CD4-positive, alpha-beta memory T cell (primary cell): ENCODE results near the gene CHMP4B. TPM values are rescaled to one million over a fixed set of nuclear protein-coding genes. Genes with fewer than 3 reads are reported as not detected.

Experiments used
- CTCF ChIA-PET: fragments of 350-600 bp; sonication (Branson Sonifier 250); formaldehyde crosslinking; loops from one replicate; lab custom pipeline; 2021; ENCODE audit warnings: inconsistent platforms; ENCODE audit not compliant: partially characterized antibody; lab: Charles Lee
- POLR2A ChIA-PET: fragments of 350-600 bp; sonication (Branson Sonifier 250); formaldehyde crosslinking; loops from one replicate; lab custom pipeline; 2021; ENCODE audit not compliant: partially characterized antibody; lab: Charles Lee
- DNase-seq, 5 donors: peaks; one replicate each; pipeline versions ENCODE4 v3.0.0 to v3.0.0-alpha.2; 2020 to 2022; ENCODE audit warnings: mixed read lengths in 1 of 5
- H3K27ac ChIP-seq: one replicate; pipeline ENCODE4 v1.7.0; 2013; ENCODE audit warnings: low read depth, low read length
- H3K27me3 ChIP-seq: 2 replicates; pipeline ENCODE4 v1.7.0; 2013; ENCODE audit warnings: mild to moderate bottlenecking, low read length, moderate library complexity; ENCODE audit not compliant: insufficient read depth
- H3K36me3 ChIP-seq: 2 replicates; pipeline ENCODE4 v1.7.0; 2013; ENCODE audit warnings: mild to moderate bottlenecking, low read length, moderate library complexity; ENCODE audit not compliant: insufficient read depth
- H3K4me1 ChIP-seq: 2 replicates; pipeline ENCODE4 v1.7.0; 2013; ENCODE audit warnings: mild to moderate bottlenecking, low read length, moderate library complexity; ENCODE audit not compliant: insufficient read depth
- H3K4me3 ChIP-seq, 2 donors: one replicate each; pipeline ENCODE4 v1.7.0; 2013; ENCODE audit warnings: low read length in 2 of 2, mild to moderate bottlenecking in 1 of 2
- H3K9me3 ChIP-seq, 2 donors: one replicate each; pipeline ENCODE4 v1.7.0; 2013; ENCODE audit warnings: low read length in 2 of 2, control low read depth in 1 of 2; ENCODE audit not compliant: control insufficient read depth in 1 of 2
- H3K27ac Mint-ChIP-seq, 7 donors: one replicate each; pipeline ENCODE4 v1.8.0; 2020 to 2021; ENCODE audit warnings: mixed read lengths in 7 of 7, mild to moderate bottlenecking in 6 of 7, inconsistent platforms in 3 of 7, moderate library complexity in 3 of 7
- H3K27me3 Mint-ChIP-seq, 2 donors: one replicate each; pipeline ENCODE4 v1.8.0; 2020 to 2021; ENCODE audit warnings: mixed read lengths in 2 of 2
- H3K36me3 Mint-ChIP-seq, 2 donors: one replicate each; pipeline ENCODE4 v1.8.0; 2020 to 2021; ENCODE audit warnings: mixed read lengths in 2 of 2, inconsistent platforms in 1 of 2, mild to moderate bottlenecking in 1 of 2
- H3K4me1 Mint-ChIP-seq, 4 donors: one replicate each; pipeline ENCODE4 v1.8.0; 2020 to 2021; ENCODE audit warnings: mixed read lengths in 4 of 4, mild to moderate bottlenecking in 1 of 4
- H3K4me3 Mint-ChIP-seq, 8 donors: one replicate each; pipeline ENCODE4 v1.8.0; 2020 to 2021; ENCODE audit warnings: mixed read lengths in 8 of 8, mild to moderate bottlenecking in 7 of 8, moderate library complexity in 6 of 8, inconsistent platforms in 3 of 8
- H3K9me3 Mint-ChIP-seq, 8 donors: one replicate each; pipeline ENCODE4 v1.8.0; 2020 to 2021; ENCODE audit warnings: mixed read lengths in 8 of 8, mild to moderate bottlenecking in 5 of 8, inconsistent platforms in 3 of 8, moderate library complexity in 1 of 8
- intact Hi-C: fragments of 100-400 bp; cut with micrococcal nuclease; formaldehyde crosslinking; loops from one replicate; pipeline ENCODE4 v1.15.1; 2023
- polyA plus RNA-seq, 2 donors: library from polyadenylated mRNA; unstranded; fragments of 300-500 nt; fragmentation: Illumina TruSeq; gene quantifications; one replicate each; pipeline ENCODE4 v1.2.3, GENCODE V29; 2021
- total RNA-seq, 2 experiments: library from RNA; stranded (reverse); gene quantifications; one replicate each; pipeline ENCODE4 v1.2.3, GENCODE V29; 2021

The CHMP4B gene
- total and polyA plus RNA-seq, 4 experiments from 2014 or later = 1.2 to 54.0 (median 29.1) TPM

DNA sequence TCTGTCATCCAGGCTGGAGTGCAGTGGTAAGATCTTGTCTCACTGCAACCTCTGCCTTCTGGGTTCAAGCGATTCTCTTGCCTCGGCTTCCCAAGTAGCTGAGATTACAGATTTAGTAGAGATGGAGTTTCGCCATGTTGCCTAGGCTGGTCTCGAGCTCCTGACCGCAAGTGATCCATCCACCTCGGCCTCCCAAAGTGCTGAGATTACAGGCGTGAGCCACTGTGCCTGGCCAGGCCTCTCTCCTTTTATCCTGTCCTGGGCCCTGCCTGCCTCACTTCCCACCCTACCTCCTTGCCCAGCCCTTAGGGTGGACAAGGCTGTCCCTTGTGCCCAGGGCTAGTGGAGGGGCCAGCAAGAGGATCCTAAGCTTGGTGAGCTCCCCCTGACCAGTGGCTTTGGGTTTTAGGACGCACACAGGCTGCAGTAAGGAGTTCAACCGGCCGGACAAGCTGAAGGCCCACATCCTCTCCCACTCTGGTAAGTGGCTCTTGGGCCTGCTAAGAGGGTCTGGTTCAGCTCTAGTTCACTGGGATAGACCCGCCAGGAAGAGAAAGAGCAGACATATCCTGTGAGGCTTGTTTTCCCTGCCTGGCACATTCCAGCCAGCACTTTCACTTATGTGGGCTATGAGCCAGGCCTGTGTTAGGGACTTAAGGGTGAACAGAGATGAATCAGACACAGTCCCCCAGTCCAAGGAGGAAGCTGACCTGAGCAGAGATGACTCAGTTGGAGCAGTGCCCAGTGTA lies 21.9 kb upstream of the CHMP4B start:
- no peak for DNase-seq
- Histone ChIP-seq H3K9me3 (no peaks in the 10 kb centered on the region), H3K4me1 (peaks cover 18% of the 10 kb centered on the region), H3K27me3 (no peaks in the 10 kb centered on the region), H3K27ac (no peak overlapping the region), H3K4me3 (no peak overlapping the region), H3K36me3 (peaks cover 3% of the 10 kb centered on the region)
- Mint-ChIP-seq H3K4me1 (peaks cover 15 to 27% (median 18%) of the 10 kb centered on the region in 4 donors), H3K27ac (peak overlapping the region in 1 of 7 donors; percentile 61), H3K4me3 (no peak overlapping the region), H3K27me3 (no peaks in the 10 kb centered on the region), H3K9me3 (no peaks in the 10 kb centered on the region), H3K36me3 (peaks cover 8 to 21% of the 10 kb centered on the region in 2 donors)
- ChIA-PET POLR2A (interaction anchor here (1.4 kb wide), 1 partner anchor 204 kb away, joined by 3 read pairs; no protein-coding TSS in a partner anchor), CTCF (interaction anchor here (0.9 to 8.3 kb wide), 3 partner anchors 125 to 340 kb away, joined by 3 to 80 read pairs (median 3); no protein-coding TSS in a partner anchor)
- intact Hi-C loops = no loop called here

DNA sequence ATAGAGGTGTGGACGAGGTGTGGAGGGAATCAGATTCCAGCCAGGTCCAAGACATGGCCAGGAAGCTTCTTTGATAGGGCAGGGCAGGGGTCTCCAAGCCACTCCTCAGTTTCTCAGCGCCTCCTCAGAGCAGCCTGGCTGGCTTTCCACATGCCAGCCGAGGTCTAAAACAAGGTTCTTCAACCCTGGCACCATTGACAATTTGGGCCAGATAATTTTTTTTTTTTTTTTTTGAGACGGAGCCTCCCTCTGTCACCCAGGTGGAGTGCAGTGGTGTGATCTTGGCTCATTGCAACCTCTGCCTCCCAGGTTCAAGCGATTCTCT lies 21.3 kb upstream of the CHMP4B start:
- peaks cover 18% of the 10 kb centered on the region for H3K4me1 ChIP-seq
- peaks cover 3% of the 10 kb centered on the region for H3K36me3 ChIP-seq
- Mint-ChIP-seq H3K27me3 (no peaks in the 10 kb centered on the region), H3K4me3 (no peak overlapping the region), H3K36me3 (peaks cover 8 to 21% of the 10 kb centered on the region in 2 donors), H3K27ac (no peak overlapping the region), H3K9me3 (no peaks in the 10 kb centered on the region), H3K4me1 (peaks cover 14 to 27% (median 18%) of the 10 kb centered on the region in 4 donors)
- H3K9me3 ChIP-seq = no peaks in the 10 kb centered on the region
- POLR2A ChIA-PET = interaction anchor here (1.4 kb wide), 1 partner anchor 203 kb away, joined by 3 read pairs; no protein-coding TSS in a partner anchor
- no peak overlapping the region for H3K4me3 ChIP-seq
- DNase-seq = no peak
- intact Hi-C loops = loop anchor here (5.0 kb wide), 1 partner anchor 277 kb away; no protein-coding TSS in a partner anchor
- H3K27ac ChIP-seq = no peak overlapping the region
- no peaks in the 10 kb centered on the region for H3K27me3 ChIP-seq
- CTCF ChIA-PET = interaction anchor here (0.9 to 8.3 kb wide), 2 partner anchors 125 to 280 kb away, joined by 3 to 80 read pairs; no protein-coding TSS in a partner anchor

- H3K27me3 Mint-ChIP-seq = no peaks in the 10 kb centered on the region
- Histone ChIP-seq H3K27ac (no peak overlapping the region), H3K36me3 (peaks cover 3% of the 10 kb centered on the region), H3K9me3 (no peaks in the 10 kb centered on the region), H3K4me3 (no peak overlapping the region), H3K27me3 (no peaks in the 10 kb centered on the region), H3K4me1 (peaks cover 18% of the 10 kb centered on the region)
- CTCF ChIA-PET = interaction anchor here (1.1 to 8.3 kb wide), 5 partner anchors 36 to 278 kb away, joined by 3 to 80 read pairs (median 13); no protein-coding TSS in a partner anchor
- intact Hi-C loops = loop anchor here (5.0 kb wide), 1 partner anchor 277 kb away; no protein-coding TSS in a partner anchor
- H3K4me1 Mint-ChIP-seq = peaks cover 12 to 23% (median 17%) of the 10 kb centered on the region in 4 donors
- peaks cover 8 to 21% of the 10 kb centered on the region in 2 donors for H3K36me3 Mint-ChIP-seq
- no peak for DNase-seq
- H3K9me3 Mint-ChIP-seq = no peaks in the 10 kb centered on the region
- H3K27ac Mint-ChIP-seq = peak overlapping the region in 2 of 7 donors; percentile 14 to 30
- H3K4me3 Mint-ChIP-seq = no peak overlapping the region
- POLR2A ChIA-PET = no interaction called here
These were observed 20.6 kb upstream of the CHMP4B start for GRCh38 chr20:33790566-33790965.

GRCh38 chr20:33791021-33791420 lies 20.1 kb upstream of the CHMP4B start:
- H3K9me3 Mint-ChIP-seq = no peaks in the 10 kb centered on the region
- peaks cover 3% of the 10 kb centered on the region for H3K36me3 ChIP-seq
- H3K4me3 ChIP-seq = no peak overlapping the region
- ChIA-PET CTCF (interaction anchor here (0.9 to 8.3 kb wide), 7 partner anchors 24 to 322 kb away, joined by 3 to 80 read pairs (median 4); no protein-coding TSS in a partner anchor), POLR2A (no interaction called here)
- intact Hi-C loops = loop anchor here (5.0 kb wide), 1 partner anchor 276 kb away; no protein-coding TSS in a partner anchor
- H3K4me1 ChIP-seq = peaks cover 17% of the 10 kb centered on the region
- no peak overlapping the region for H3K27ac ChIP-seq
- no peak overlapping the region for H3K27ac Mint-ChIP-seq
- H3K4me3 Mint-ChIP-seq = no peak overlapping the region
- no peaks in the 10 kb centered on the region for H3K27me3 Mint-ChIP-seq
- H3K27me3 ChIP-seq = no peaks in the 10 kb centered on the region
- H3K36me3 Mint-ChIP-seq = peaks cover 8 to 21% of the 10 kb centered on the region in 2 donors
- H3K9me3 ChIP-seq = no peaks in the 10 kb centered on the region
- peaks cover 10 to 20% (median 17%) of the 10 kb centered on the region in 4 donors for H3K4me1 Mint-ChIP-seq
- DNase-seq = no peak

DNA sequence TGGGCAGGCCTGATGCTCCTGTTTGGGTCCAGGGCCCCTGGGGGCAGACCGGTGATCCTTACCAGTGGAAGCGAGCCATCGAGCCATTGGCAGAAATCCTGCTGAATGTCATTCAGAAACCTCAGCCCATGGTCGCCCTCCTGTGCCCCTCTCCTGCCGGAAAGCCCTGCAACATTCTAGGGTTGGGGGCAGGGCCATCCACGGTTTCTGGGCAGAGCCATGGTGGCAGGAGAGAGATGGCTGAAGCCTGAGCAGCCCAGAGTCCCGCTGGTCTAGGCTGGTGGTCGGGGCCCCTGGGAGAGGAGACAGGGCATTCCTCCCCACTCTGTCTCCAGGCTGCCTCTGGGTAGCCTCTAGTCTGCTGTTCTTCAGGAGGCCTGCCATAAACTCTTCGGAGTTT lies 19.6 kb upstream of the CHMP4B start:
- no peak overlapping the region for H3K4me3 ChIP-seq
- ChIA-PET CTCF (interaction anchor here (0.6 to 8.3 kb wide), 18 partner anchors 9 to 338 kb away, joined by 3 to 80 read pairs (median 4); no protein-coding TSS in a partner anchor), POLR2A (interaction anchor here (1.2 kb wide), 1 partner anchor 20 kb away, joined by 5 read pairs; the partner anchor contains the start of gene CHMP4B)
- no peak for DNase-seq
- H3K36me3 ChIP-seq = peaks cover 3% of the 10 kb centered on the region
- H3K9me3 ChIP-seq = no peaks in the 10 kb centered on the region
- peaks cover 12% of the 10 kb centered on the region for H3K4me1 ChIP-seq
- Mint-ChIP-seq H3K4me1 (peaks cover 8 to 16% (median 13%) of the 10 kb centered on the region in 4 donors), H3K36me3 (peaks cover 8 to 21% of the 10 kb centered on the region in 2 donors), H3K4me3 (no peak overlapping the region), H3K27me3 (no peaks in the 10 kb centered on the region), H3K27ac (no peak overlapping the region), H3K9me3 (no peaks in the 10 kb centered on the region)
- intact Hi-C loops = loop anchor here (5.0 kb wide), 1 partner anchor 276 kb away; no protein-coding TSS in a partner anchor
- H3K27ac ChIP-seq = no peak overlapping the region
- no peaks in the 10 kb centered on the region for H3K27me3 ChIP-seq

DNA sequence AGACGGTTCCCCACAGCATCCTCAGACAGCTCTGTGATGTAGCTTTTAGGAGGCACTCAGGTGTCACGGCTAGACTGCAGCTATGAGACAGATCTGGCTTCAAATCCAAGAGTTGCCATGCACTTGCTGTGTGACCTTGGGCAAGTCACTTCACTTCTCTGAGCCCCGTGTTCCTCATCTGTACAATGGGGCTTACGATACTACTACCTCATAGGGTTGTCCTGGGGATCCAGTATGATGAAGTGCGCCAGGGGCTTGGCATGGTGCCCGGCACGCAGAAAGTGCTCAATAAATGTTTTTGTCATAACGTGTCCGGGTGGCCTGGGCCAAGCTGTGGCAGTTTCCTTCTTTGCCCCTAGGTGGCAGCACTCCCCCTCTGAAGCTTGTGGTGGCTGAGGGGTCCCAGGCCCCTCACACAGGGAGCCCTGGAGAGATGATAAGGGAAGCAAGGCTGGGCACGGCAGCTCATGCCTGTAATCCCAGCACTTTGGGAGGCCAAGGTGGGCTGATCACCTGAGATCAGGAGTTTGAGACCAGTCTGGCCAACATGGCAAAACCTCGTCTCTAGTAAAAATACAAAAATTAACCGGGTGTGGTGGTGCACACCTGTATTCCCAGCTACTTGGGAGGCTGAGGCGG lies 19.1 kb upstream of the CHMP4B start:
- no peaks in the 10 kb centered on the region for H3K27me3 ChIP-seq
- POLR2A ChIA-PET = interaction anchor here (1.2 kb wide), 1 partner anchor 19 kb away, joined by 5 read pairs; the partner anchor contains the start of gene CHMP4B
- H3K4me3 ChIP-seq = no peak overlapping the region
- H3K27me3 Mint-ChIP-seq = no peaks in the 10 kb centered on the region
- DNase-seq = peak; percentile 20 to 48 (median 32)
- no peak overlapping the region for H3K27ac Mint-ChIP-seq
- H3K4me1 Mint-ChIP-seq = peaks cover 6 to 14% (median 10%) of the 10 kb centered on the region in 4 donors
- no peak overlapping the region for H3K4me3 Mint-ChIP-seq
- CTCF ChIA-PET = interaction anchor here (0.6 to 8.3 kb wide), 21 partner anchors 9 to 338 kb away, joined by 3 to 80 read pairs (median 4); no protein-coding TSS in a partner anchor
- no peaks in the 10 kb centered on the region for H3K9me3 Mint-ChIP-seq
- no peaks in the 10 kb centered on the region for H3K9me3 ChIP-seq
- peaks cover 9% of the 10 kb centered on the region for H3K4me1 ChIP-seq
- H3K36me3 Mint-ChIP-seq = peaks cover 8 to 21% of the 10 kb centered on the region in 2 donors
- peaks cover 3% of the 10 kb centered on the region for H3K36me3 ChIP-seq
- H3K27ac ChIP-seq = no peak overlapping the region
- intact Hi-C loops = loop anchor here (1.0 to 5.0 kb wide), 2 partner anchors 275 to 337 kb away; no protein-coding TSS in a partner anchor
